ENCODE data around the gene OR10J4. TPM values are rescaled to one million over a fixed set of nuclear protein-coding genes. Genes with fewer than 3 reads are reported as not detected.
A peak's percentile ranks its signal among the peaks of the same experiment; 100 is the strongest.
"Not testable (repeated sequence)": the region's sequence is repeated elsewhere in the genome, so short reads cannot be mapped to it uniquely, and the experiment has no call there.

OR10J4 gene
- total RNA-seq, result not detected
- long read RNA-seq, result 0 reads

DNA sequence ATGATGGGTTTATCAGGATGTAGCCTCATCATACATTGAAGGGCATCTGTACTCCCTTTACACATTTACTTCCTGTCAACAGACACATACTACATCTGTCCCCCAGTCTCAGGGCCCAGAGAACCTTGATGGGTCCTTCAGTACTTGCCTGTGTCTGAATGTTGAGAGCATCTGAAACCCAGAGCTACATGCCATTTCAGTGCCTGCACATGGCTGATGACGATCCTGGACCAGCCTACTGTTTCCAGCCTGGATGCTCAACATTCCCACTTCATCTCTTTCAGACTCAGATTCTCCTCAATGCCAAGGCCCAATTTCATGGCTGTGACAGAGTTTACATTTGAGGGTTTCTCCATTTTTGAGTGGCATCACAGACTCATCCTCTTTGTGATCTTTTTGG lies at the start of gene OR10J4:
Gene OR10J4 (plus strand): TSS at position 301 of the 400 bp plus-strand sequence.
- DNase-seq, result no peak
- intact Hi-C loops (cut with DNase I), result no loop called here
- ATAC-seq, result no peak

DNA sequence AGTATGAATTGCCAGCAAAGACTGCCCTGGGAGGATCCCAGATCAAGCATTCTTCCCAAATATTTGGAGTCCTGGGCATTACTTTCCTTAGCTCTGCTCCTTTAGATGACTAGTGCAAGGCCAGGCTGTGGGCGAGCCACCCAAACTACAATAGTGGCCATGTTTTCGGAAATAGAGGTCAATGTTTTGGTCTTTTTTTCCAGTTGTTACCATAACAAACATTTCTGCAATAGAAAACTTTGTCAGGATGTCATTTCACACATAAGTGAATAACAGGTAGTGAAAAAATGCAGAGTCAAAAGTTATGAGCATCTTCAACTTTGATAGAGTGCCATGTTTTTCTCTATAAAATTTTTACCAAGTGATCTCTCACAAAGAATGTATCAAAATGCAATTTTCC lies 25.2 kb upstream of the OR10J4 start:
- intact Hi-C loops (cut with DNase I), result no loop called here
- ATAC-seq (no peak), DNase-seq (no peak)

DNA sequence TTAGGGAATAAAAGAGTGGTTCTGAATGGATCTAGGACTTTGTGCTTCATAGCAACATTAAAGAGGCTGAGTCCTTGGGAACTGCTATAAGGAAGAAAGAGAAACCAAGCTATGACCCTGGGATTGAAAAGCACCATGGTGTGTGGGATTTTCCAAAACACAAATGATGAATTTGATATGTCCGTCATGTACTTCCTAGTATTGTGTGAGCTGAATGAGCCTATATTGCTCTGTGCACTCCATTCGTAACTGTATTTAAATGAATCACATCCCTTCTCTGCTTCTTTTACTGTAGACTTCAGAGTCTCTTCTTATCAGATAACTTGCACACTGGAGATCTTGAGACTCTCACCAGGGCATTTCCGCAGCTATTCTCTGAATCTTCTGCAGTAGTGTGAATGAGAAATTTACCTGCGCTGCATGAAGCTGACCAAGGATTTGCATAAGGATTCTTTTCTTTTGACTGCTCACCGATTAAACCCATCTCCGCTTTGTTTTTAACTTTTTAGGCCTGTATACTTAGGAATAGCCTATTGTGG lies 23.1 kb upstream of the OR10J4 start:
- ATAC-seq (no peak), DNase-seq (no peak)
- intact Hi-C loops (cut with DNase I), result no loop called here

DNA sequence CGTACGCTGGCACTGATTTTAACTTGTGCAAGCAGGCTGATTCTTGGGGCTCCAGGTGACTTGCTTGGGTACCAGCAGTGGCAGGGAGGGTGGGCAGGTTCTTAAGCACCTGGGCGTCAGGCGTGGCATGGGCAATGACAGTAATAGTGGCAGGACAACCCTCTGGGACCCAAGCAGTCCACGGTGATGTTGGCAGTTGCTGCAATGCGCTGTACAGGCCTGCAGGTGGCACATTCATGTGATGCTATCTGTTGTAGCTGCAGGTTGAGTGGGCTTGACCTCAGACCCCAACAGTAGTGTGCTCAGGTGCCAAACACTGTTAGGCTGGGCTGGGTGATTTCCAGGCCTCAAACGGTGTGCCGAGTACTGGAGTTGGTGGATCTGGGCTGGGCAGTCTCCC lies 10.2 kb upstream of the OR10J4 start:
- DNase-seq (no peak), ATAC-seq (no peak)
- intact Hi-C loops (cut with DNase I), result no loop called here

DNA sequence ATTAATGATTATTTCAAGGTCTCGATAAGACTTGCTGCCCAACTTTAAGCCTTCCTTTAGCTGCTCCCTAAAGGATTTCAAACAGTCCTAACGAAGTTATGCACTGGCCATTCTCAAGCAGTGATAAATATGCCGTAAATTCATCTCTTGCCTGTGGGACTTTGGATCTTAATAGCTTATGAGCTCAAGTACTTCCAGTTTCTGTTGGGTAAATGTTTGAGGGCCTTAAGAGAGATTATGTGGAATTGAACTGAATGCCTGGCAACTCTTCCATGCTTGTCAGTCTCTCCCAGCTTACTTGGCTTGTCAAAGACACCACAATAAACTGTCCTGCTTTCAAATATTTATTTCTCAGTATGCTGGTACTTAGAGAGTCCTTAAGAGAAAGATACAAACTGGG lies 3.5 kb upstream of the OR10J4 start:
- DNase-seq (no peak), ATAC-seq (no peak)
- intact Hi-C loops (cut with DNase I), result no loop called here

DNA sequence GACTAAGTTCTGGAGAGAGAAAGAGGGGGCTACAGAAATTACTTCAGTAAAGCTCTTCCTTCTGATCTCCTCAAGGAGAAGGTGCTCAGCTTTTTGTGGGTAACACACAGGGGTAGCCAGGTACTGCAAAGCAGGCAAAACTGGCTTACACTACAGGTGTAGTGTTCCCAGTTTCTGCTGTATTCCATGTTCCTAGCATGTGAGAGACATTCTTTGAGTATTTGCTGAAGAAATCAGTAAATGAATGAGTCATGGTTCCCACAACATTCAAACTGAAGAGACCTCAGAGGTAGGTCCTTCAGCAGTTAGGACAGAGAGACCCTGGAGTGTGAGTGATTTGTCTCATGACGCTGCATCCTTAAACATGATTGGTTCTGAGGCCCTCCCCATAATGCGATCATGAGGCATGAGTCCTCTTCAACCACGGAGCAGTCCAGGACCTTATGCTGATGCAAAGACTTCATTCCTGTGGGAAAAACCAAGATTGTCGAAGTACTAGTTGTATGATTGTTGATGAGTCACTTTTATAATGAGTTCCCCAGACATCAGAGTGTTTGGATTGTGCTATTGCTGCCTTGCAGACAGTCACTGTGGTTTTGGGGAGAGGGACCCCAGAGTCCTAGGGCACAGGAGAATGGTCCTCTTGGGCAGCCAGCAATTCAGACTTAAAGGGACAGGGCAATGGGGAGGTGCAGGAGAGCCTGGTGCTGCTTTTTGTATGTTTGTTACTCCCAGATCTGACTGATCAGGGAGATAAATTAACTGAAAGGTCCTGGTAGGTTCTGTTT lies 2.7 kb upstream of the OR10J4 start:
- ATAC-seq (no peak), DNase-seq (no peak)
- intact Hi-C loops (cut with DNase I), result no loop called here

DNA sequence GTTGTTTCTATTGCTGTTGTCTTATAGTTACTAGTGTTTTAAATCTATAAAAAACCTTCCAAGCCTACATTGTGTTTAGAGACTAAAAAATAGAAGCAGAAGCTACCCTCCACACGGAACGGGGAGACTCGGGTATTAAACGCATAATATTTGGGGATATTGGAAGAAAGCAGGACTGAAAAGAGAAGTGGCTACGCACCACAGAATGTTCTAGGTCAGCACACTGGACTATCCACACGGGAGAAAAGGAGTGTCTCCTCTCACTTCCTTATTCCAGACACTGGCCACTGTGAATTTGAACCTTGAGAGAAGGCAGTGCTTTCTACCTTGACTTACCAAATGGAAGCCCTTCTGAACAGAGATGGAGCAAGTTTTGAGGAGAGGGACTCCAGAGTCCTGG lies 1.0 kb upstream of the OR10J4 start:
- ATAC-seq, result peak in 1 of 2 donors; percentile 47
- intact Hi-C loops (cut with DNase I), result no loop called here
- DNase-seq, result no peak

DNA sequence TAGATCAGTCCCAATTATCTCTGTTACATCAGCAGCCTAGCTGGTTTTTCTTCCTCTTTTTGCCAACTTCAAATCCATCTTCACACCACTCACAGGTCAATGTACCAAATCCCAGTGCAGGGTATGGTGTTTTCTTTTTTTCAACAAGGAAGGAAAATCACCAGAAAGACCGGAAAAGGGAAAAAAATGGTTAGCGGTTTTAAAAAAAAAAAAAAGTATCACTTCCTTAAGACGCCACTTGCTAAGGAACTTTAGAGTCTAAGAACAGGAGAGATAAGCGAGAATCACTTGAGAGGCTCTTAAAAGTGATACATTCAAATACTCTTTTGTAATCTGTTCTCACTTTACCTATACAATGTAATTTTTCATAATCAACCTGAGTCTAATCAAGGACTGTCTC lies 4.5 kb downstream of the OR10J4 start:
- no peak for DNase-seq
- intact Hi-C loops (cut with DNase I), result no loop called here
- no peak for ATAC-seq

DNA sequence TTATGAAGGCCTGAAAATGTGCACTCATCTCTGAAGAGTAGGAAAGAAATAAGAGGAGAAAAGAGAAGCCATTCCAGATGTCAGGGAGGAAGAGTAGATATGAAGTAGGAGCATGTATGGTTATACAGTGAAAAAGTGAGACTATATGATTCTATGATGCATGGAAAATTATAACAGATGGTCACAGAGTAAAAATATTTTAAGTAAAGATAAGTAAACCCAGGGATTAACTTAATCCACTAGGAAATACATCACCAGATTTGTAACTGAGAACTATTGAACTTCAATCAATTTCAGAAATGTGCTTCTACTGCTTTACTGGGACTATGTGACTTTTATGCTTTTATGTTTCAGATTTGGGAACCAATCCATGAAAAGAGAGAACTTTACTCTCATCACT lies 7.4 kb downstream of the OR10J4 start, which contains the start of gene OR10J1:
Gene OR10J1 (plus strand): TSS at position 301 of the 400 bp plus-strand sequence. CDS start 70 bp downstream, at position 371.
- no peak for DNase-seq
- ATAC-seq, result no peak
- intact Hi-C loops (cut with DNase I), result no loop called here

DNA sequence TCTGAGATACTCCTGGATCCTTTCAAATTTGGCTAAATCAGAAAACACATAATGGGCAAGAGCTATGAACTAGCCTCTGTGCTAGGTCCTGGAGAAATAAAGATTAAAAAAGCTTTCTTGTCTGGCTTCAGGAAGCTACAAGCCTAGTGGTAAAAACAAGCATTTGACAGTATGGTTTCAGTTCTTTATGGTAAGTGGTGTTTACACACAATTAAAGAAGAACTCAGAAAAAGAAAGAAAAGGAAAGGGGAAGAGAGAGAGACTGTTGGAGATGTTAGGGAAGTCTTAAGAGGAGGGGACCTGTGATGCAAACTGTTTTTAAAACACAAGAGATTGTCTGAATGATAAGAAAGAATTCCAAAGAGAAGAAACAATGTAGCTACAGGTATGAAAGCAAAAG lies 9.4 kb downstream of the OR10J4 start:
- ATAC-seq (no peak), DNase-seq (no peak)
- intact Hi-C loops (cut with DNase I), result no loop called here

DNA sequence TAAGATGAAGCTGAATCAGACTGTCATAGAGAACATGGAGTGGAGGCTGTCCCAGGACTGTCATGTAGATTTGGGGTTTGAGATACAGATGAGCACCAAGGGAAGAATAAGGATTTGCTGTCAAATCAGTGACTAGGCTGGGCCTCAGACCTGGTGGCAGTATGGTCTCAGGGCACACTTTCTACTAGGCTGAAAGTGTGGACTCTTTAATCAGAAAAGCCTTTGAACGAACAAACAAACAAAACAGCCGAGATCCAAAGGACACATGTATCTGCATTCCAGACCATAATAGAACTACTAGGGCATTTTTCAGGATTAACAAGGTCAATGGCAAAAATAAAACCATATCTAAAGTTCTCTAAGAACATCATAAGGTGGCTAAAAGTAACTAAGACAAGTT lies 10.4 kb downstream of the OR10J4 start:
- ATAC-seq, result no peak
- intact Hi-C loops (cut with DNase I), result no loop called here
- DNase-seq, result no peak

DNA sequence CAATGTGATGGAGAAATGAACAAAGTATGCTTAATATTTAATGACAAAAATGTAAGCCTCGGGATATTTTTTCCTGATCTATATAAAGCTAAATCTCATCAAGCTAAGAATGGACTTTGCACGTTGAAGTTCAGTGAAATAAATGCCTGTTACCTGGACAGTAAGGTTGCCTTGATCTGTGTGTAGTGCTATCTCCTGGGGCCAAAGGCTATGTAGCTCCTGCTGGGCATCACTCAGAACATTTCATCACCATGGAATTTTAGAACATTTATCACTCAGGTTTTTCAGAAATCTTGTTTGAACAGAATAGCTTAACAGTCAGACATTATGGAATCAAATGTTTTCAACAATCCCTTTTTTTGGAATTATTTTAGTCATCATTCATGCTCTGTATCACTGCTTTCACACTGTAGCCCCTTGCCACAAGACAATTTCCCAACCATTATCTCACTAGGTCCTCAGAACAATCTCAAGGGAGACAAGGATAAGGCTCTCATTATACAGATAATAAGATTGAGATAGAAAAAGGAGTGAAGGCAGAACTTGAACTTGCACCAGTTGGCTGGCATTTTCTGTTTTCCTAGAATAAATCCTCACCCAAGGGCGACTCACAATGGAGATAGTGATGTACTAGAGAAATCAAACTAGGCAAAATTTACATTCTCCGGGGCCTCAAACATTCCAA lies 11.2 kb downstream of the OR10J4 start:
- DNase-seq, result no peak
- intact Hi-C loops (cut with DNase I), result no loop called here
- no peak for ATAC-seq

DNA sequence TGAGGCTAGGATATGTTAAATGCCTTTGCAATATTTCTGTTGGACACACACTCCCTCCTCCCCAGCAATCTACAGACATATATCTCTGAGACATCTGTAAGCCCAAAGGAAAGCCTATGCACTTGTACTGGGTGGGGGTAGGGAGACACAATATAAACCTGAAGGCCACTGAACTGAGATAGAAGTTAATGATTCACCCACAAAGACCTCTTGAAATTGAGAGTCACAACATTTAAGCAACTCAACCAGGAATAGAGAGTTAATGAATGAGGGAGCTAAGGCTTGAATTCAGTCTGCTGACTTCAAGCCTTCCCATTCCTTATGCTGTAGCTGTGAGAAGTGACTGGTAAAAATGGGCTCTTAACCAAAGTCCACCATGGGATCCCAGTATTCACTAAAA lies 12.5 kb downstream of the OR10J4 start:
- intact Hi-C loops (cut with DNase I), result no loop called here
- DNase-seq (no peak), ATAC-seq (no peak)

DNA sequence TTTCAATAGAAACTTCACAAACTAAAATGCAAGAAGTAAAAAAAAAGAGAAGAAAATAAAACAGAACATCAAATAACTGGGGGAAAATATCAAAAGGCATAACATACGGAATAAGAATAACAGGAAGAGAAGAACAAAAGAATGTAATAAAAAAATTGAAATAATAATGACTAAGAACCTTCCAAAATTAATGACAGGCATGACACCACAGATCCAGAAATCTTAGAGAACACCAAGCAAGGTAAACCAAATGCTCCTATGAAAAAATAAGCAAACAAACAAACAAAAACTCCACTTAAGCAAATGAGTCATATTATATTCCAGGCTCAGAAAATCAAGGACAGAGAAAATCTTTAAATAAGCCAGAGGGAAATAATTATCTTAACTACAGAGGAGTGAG lies 16.2 kb downstream of the OR10J4 start:
- intact Hi-C loops (cut with DNase I), result no loop called here
- no peak for ATAC-seq

DNA sequence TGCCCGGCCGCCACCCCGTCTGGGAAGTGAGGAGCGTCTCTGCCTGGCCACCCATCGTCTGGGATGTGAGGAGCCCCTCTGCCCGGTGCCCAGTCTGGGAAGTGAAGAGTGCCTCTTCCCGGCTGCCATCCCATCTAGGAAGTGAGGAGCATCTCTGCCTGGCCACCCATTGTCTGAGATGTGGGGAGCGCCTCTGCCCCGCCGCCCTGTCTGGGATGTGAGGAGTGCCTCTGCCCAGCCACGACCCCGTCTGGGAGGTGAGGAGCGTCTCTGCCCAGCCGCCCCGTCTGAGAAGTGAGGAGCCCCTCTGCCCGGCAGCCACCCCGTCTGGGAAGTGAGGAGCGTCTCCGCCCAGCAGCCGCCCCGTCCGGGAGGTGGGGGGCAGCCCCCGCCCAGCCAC lies 17.6 kb downstream of the OR10J4 start:
- DNase-seq; ATAC-seq; intact Hi-C loops (cut with DNase I): not testable (repeated sequence)

More for the DNA sequence above, 16.2 kb downstream of the OR10J4 start:
- no peak for DNase-seq

DNA sequence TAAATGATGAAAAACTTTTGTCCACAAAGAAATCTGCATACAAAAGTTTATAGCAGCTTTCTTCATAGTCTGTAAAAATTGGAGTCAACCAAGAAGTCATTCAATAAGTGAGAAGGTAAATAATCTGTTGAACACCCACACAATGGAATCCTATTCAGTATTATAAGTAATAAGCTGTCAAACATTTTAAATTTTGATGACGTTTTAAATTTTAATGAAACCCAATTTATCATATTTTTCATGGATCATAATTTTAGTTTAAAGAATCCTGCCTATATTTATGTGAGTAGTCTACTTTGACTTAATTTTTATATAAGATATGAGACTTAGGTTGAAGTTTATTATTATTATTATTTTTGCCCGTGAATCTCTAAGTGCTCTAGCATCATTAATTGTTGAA lies 27.5 kb downstream of the OR10J4 start:
- intact Hi-C loops (cut with DNase I), result no loop called here
- ATAC-seq, result no peak
- no peak for DNase-seq

DNA sequence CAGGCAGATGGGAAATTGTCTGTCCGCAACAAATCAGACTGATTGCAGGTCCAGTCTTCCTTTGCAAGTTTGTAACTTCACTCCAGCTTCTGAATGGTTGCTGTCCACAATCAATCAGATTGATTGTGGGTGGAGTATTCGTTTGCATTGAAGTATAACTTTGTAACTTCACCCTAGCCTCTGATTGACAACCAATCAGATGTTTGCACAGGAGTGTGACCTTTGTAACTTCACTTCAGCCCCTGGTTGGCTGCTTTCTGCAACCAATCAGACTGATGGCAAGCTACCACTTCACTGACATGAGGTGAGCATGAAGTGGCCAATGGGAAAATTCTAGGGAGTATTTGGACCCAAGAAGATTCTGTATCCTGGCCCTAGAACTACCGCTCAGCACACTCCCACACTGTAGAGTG lies 33.2 kb downstream of the OR10J4 start:
- no peak for ATAC-seq
- intact Hi-C loops (cut with DNase I), result no loop called here
- DNase-seq, result no peak

DNA sequence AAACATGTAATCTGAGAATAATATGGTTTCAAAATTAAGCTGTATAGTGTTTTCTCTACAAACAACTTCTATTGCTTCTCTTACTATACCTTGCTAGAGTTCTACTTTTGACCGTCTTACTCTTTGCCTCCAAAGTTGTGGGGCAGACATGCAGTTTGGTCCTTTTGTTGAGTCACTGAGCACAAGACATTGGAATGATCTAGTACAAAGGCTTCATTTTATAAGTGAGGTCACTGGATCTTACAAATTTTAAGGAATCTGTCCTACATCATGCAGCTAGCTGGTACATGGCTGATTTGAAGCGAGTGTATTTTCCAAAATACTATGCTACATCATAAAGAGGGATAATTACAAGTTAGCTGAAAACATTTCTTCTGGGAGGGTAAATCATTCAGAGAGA lies 36.3 kb downstream of the OR10J4 start:
- no peak for DNase-seq
- intact Hi-C loops (cut with DNase I), result no loop called here
- no peak for ATAC-seq

DNA sequence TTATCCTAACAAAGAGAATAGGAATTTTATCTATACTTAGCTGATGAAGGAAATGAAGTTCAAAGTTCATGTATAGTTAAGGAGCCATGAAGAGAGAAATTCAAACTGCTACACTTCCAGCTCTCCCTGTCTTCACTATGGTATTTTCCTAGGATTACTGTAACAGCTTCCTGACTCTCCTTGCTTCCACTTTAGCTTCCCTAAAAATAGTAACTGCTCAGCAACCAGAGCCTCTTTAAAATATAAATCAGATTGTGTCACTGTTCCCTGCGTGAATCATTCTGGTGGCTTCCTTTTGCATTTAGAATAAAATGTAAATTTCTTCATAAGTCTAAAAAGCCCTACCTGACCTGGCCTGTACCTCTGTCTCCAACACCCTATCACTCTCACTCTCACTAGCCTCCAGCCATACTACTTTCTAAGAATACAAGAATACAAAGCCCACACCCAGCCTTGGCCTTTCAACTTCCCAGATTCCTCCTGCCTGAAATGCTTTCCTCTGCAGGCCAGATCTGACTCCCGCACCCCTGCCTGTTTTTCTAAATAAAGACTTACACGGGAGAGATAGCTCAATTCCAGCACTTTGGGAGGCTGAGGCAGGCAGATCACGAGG lies 38.0 kb downstream of the OR10J4 start:
- ATAC-seq, result no peak
- no peak for DNase-seq
- intact Hi-C loops (cut with DNase I), result no loop called here

DNA sequence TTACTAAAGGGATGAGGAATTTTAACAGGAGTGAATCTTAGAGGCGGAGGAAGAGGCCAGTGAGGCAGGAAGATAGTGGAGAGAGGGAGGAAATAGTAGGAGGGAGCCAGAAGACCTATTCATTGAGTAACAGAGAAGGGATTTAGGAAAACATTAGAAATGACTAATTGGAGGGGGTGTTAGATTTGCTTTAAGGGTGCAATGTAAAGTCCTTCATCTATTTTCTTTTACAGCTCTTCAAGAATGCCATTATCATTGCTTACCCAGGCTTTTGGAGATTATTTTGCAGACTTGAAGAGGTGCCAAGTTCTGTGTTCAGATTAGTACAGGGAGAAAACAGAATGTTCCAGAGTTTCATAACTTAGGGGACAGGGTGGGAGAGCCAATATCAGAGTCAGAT lies 41.3 kb downstream of the OR10J4 start:
- ATAC-seq, result peak in 1 of 2 donors; percentile 29
- intact Hi-C loops (cut with DNase I), result no loop called here
- DNase-seq, result no peak

Data from left cardiac atrium (tissue), 4 donors.